PC-3 (cell line): ENCODE data around the gene FECH.

ENCODE experiments used
- EZH2 ChIP-seq: fragments of 300-600 bp; sonication (generic); IDR thresholded peaks from one replicate; pipeline ENCODE4 v1.6.1; 2017; ENCODE audit warnings: antibody characterized with exemption, mild to moderate bottlenecking, low read length; ENCODE audit not compliant: unreplicated experiment
- EZH2phosphoT487 ChIP-seq: fragments of 300-600 bp; sonication (generic); IDR thresholded peaks from 2 replicates; pipeline ENCODE4 v1.6.1; 2018; ENCODE audit warnings: mild to moderate bottlenecking, antibody characterized with exemption, low read length, borderline replicate concordance
- TF ChIP-seq, protein P1 (sequence below): fragments of 300-600 bp; sonication (generic); conservative IDR thresholded peaks from 2 replicates; pipeline ENCODE4 v1.5.1; 2017; ENCODE audit warnings: antibody characterized with exemption, low read depth, mild to moderate bottlenecking, low read length

GRCh38 chr18:57595347-57595746 is 8.8 kb upstream of the FECH start:
- TF ChIP-seq, protein P1, sequence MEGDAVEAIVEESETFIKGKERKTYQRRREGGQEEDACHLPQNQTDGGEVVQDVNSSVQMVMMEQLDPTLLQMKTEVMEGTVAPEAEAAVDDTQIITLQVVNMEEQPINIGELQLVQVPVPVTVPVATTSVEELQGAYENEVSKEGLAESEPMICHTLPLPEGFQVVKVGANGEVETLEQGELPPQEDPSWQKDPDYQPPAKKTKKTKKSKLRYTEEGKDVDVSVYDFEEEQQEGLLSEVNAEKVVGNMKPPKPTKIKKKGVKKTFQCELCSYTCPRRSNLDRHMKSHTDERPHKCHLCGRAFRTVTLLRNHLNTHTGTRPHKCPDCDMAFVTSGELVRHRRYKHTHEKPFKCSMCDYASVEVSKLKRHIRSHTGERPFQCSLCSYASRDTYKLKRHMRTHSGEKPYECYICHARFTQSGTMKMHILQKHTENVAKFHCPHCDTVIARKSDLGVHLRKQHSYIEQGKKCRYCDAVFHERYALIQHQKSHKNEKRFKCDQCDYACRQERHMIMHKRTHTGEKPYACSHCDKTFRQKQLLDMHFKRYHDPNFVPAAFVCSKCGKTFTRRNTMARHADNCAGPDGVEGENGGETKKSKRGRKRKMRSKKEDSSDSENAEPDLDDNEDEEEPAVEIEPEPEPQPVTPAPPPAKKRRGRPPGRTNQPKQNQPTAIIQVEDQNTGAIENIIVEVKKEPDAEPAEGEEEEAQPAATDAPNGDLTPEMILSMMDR, result no peak
- no peak for TF ChIP-seq EZH2
- TF ChIP-seq EZH2phosphoT487, result no peak
